K562 (cell line): ENCODE results near the gene PPM1F. TPM values are rescaled to one million over a fixed set of nuclear protein-coding genes. Genes with fewer than 3 reads are reported as not detected.

ENCODE experiments used
- ARID2 ChIP-seq: fragments of 450-650 bp; IDR thresholded peaks from 2 replicates; pipeline ENCODE4 v1.6.1; 2017; ENCODE audit warnings: antibody characterized with exemption, mild to moderate bottlenecking
- ARNT ChIP-seq, 2 experiments: fragments of 450-650 bp; IDR thresholded peaks; 2 replicates each; pipeline ENCODE4 v1.6.1; 2016; ENCODE audit warnings: mild to moderate bottlenecking in 1 of 2
- CHCHD3 ChIP-seq: fragments of 250-450 bp; sonication (Bioruptor Pico); IDR thresholded peaks from 2 replicates; pipeline ENCODE4 v2.1.2; 2022; ENCODE audit warnings: mild to moderate bottlenecking
- CLOCK ChIP-seq: fragments of 250-450 bp; sonication (Bioruptor Pico); IDR thresholded peaks from 2 replicates; pipeline ENCODE4 v1.4.0; 2020; ENCODE audit warnings: mild to moderate bottlenecking, moderate library complexity, borderline replicate concordance
- CTBP1 ChIP-seq: fragments of 450-650 bp; IDR thresholded peaks from 2 replicates; pipeline ENCODE4 v1.6.1; 2016; ENCODE audit warnings: borderline replicate concordance
- E4F1 ChIP-seq: fragments of 250-450 bp; sonication (Bioruptor Pico); IDR thresholded peaks from 2 replicates; pipeline ENCODE4 v1.5.0; 2021; ENCODE audit warnings: mild to moderate bottlenecking, borderline replicate concordance
- FUS ChIP-seq: fragments of 200-400 bp; formaldehyde crosslinking; optimal IDR thresholded peaks from 2 replicates; pipeline ENCODE3; 2017; ENCODE audit warnings: low read depth, low read length
- HDAC8 ChIP-seq: fragments of 450-650 bp; IDR thresholded peaks from 2 replicates; pipeline ENCODE4 v1.6.1; 2016; ENCODE audit warnings: mild to moderate bottlenecking, missing genetic modification characterization, moderate library complexity, missing compliant biosample characterization
- KAT2B ChIP-seq: IDR thresholded peaks from one replicate; pipeline ENCODE4 v1.6.1; 2012; ENCODE audit warnings: low read depth, mild to moderate bottlenecking, control low read depth, inconsistent platforms, low read length, moderate library complexity
- KAT8 ChIP-seq: fragments of 450-650 bp; IDR thresholded peaks from 2 replicates; pipeline ENCODE4 v1.6.1; 2016; ENCODE audit warnings: low read depth, mild to moderate bottlenecking
- MCM2 ChIP-seq: fragments of 450-650 bp; IDR thresholded peaks from 2 replicates; pipeline ENCODE4 v1.6.1; 2017; ENCODE audit warnings: low read depth, mild to moderate bottlenecking
- NUFIP1 ChIP-seq: fragments of 450-650 bp; IDR thresholded peaks from 2 replicates; pipeline ENCODE4 v1.6.1; 2018; ENCODE audit not compliant: partially characterized antibody
- SAP30 ChIP-seq: fragments of 200-600 bp; sonication (generic); IDR thresholded peaks from 2 replicates; pipeline ENCODE4 v1.6.1; 2012; ENCODE audit warnings: borderline replicate concordance, low read depth, mild to moderate bottlenecking, moderate library complexity, low read length, control low read depth, inconsistent platforms; ENCODE audit not compliant: insufficient read depth, poor library complexity, severe bottlenecking
- TBL1XR1 ChIP-seq, 2 experiments: IDR thresholded peaks; 2 replicates each; pipeline ENCODE4 v1.6.1; 2012; ENCODE audit warnings: improper control_type of control experiment in 2 of 2, low read length in 2 of 2, mild to moderate bottlenecking in 1 of 2
- ZMIZ1 ChIP-seq, 2 experiments: fragments of 150-350 bp in 1 of 2; IDR thresholded peaks; 2 replicates each; pipeline ENCODE4 v1.6.1; 2012 to 2016; ENCODE audit warnings: low read depth in 2 of 2, low read length in 2 of 2, mild to moderate bottlenecking in 1 of 2, moderate library complexity in 1 of 2
- ZNF512 ChIP-seq: IDR thresholded peaks from 2 replicates; pipeline ENCODE4 v1.6.1; 2016; ENCODE audit warnings: missing genetic modification characterization, missing compliant biosample characterization
- ZNF696 ChIP-seq: fragments of 250-450 bp; sonication (Bioruptor Pico); conservative IDR thresholded peaks from 2 replicates; pipeline ENCODE4 v1.4.0; 2020; ENCODE audit warnings: mild to moderate bottlenecking, moderate library complexity
- ZNF75A ChIP-seq: fragments of 450-650 bp; formaldehyde crosslinking; IDR thresholded peaks from 2 replicates; pipeline ENCODE4 v1.4.0; 2020; ENCODE audit warnings: mild to moderate bottlenecking
- polyA plus RNA-seq, 8 experiments: library from polyadenylated mRNA; depleted of rRNA in 4 of 8; stranded (reverse) in 5 of 8; unstranded in 3 of 8; fragments of >200 nt; fragmentation: Nextera tagmentation in 2 of 8; fragmentation: Illumina TruSeq in 1 of 8; extraction: Ambion mirVana in 2 of 8; extraction: Trizol in 1 of 8; gene quantifications; 2 replicates each; pipeline versions ENCODE4 v1.2.1 to v1.2.3, GENCODE V29; 2011 to 2014; ENCODE audit warnings: inconsistent platforms in 1 of 8, missing spikeins in 1 of 8
- total RNA-seq, 7 experiments: library from RNA; depleted of rRNA in 6 of 7; stranded (reverse); fragments of >200 nt in 6 of 7; fragmentation: Illumina TruSeq in 2 of 7; extraction: Trizol in 2 of 7; gene quantifications; 2 replicates each; pipeline versions ENCODE4 v1.2.1 to v1.2.3, GENCODE V29; 2011 to 2021; ENCODE audit warnings: low replicate concordance in 1 of 7

Gene PPM1F
- total and polyA plus RNA-seq, 9 of the 15 experiments (the other 6 are each of a cell fraction or from before 2014, with no cell fraction given) = 2.1 to 159 (median 64.0) TPM

DNA sequence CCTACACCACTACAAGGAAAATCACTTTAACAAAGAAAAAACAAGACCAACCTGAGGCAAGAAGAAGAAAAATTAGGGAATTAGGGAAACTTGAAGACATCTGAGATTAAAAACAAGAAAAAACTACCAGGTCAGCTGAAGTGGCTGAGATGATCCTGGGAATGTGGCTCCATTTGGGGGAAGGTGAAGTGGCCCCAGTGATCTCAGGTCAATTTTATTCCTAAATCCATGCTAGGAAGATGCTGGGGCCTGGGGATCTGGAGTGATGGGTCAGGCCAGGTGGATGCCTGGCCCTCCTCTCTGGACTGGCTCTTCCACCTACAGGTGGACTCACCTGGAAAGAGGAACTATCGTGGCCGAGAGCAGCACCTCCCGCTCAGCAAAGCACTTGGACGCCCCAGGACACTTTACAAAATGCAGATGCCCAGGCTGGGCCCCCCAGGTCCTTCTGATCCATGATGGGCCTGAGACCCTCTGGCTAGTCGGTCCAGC, 23.3 kb upstream of the PPM1F start (continued):
- TF ChIP-seq E4F1 (CRISPR knock-in tag) = no peak
- peak; percentile 19; the same call in 1 of the 2 replicates for TF ChIP-seq ZNF75A (CRISPR knock-in tag)
- TF ChIP-seq KAT8 = no peak
- no peak for TF ChIP-seq CHCHD3 (CRISPR knock-in tag)
- no peak for TF ChIP-seq NUFIP1
- no peak for TF ChIP-seq ARID2
- 0 out of 2 replicates have a peak, but pooled peaks have one; percentile 6 for TF ChIP-seq ZNF696
- TF ChIP-seq MCM2 = no peak
- TF ChIP-seq ZMIZ1 (IDR thresholded peaks at IDR 0.05; ENCODE audit: low read depth in 2 of 2, low read length in 2 of 2) = no peak
- TF ChIP-seq CLOCK (CRISPR knock-in tag) = 0 out of 2 replicates have a peak, but pooled peaks have one; percentile 26
- no peak for TF ChIP-seq CTBP1
- no peak for TF ChIP-seq SAP30
- TF ChIP-seq FUS = no peak
- TF ChIP-seq HDAC8 (tag) = no peak
- no peak; a peak in 1 of 4 replicates for TF ChIP-seq TBL1XR1 (IDR thresholded peaks at IDR 0.05; ENCODE audit: low read length in 2 of 2)
- no peak for TF ChIP-seq ARNT (IDR thresholded peaks at IDR 0.05)
- no peak for TF ChIP-seq ZNF512
- no peak for TF ChIP-seq KAT2B
